ENCODE results near the gene GNAT1. TPM values are rescaled to one million over a fixed set of nuclear protein-coding genes. Genes with fewer than 3 reads are reported as not detected.

GNAT1 gene
- total RNA-seq, 2 experiments from 2014 or later, result not detected

GRCh38 chr3:50212502-50212901 lies 21.1 kb downstream of the GNAT1 start:
- Histone ChIP-seq H3K4me2 (ENCODE audit: low read length) (no peak overlapping the region), H4K20me1 (ENCODE audit: insufficient read depth, low read length) (no peaks in the 10 kb centered on the region), H3K9me3 (ENCODE audit: low read length) (no peaks in the 10 kb centered on the region), H3K36me3 (ENCODE audit: insufficient read depth, low read length) (no peaks in the 10 kb centered on the region), H2AFZ (ENCODE audit: low read length) (no peak overlapping the region), H3K79me2 (ENCODE audit: insufficient read depth, low read depth, low read length) (no peaks in the 10 kb centered on the region), H3K27ac (ENCODE audit: low read depth, low read length, poor library complexity, severe bottlenecking) (no peak overlapping the region), H3K4me1 (ENCODE audit: insufficient read depth, low read length, poor library complexity, severe bottlenecking) (no peaks in the 10 kb centered on the region), H3K9me2 (ENCODE audit: insufficient read depth, low read length) (no peaks in the 10 kb centered on the region), H3K4me3 (ENCODE audit: low read depth, low read length, poor library complexity, severe bottlenecking) (no peak overlapping the region)
- intact Hi-C loops (cut with micrococcal nuclease; ENCODE audit: unreplicated experiment), result no loop called here
- no TSS peak for BruUV-seq (replicated peaks)
- CTCF ChIA-PET (ENCODE audit: unreplicated experiment), result interaction anchor here (2.5 kb wide), 1 partner anchor 17 kb away, joined by 11 read pairs; no protein-coding TSS in a partner anchor
- TF ChIP-seq CTCF (conservative IDR thresholded peaks at IDR 0.05; ENCODE audit: low read length), result 0 out of 2 replicates have a peak, but pooled peaks have one; percentile 17
- no peak for TF ChIP-seq EZH2phosphoT487 (IDR thresholded peaks at IDR 0.05; ENCODE audit: borderline replicate concordance, low read depth, low read length)
- POLR2A ChIA-PET, result no interaction called here
- DNase-seq (ENCODE audit: low spot score), result no peak

GRCh38 chr3:50212971-50213370 lies 21.6 kb downstream of the GNAT1 start:
- Histone ChIP-seq H2AFZ (ENCODE audit: low read length) (no peak overlapping the region), H3K36me3 (ENCODE audit: insufficient read depth, low read length) (no peaks in the 10 kb centered on the region), H3K27ac (ENCODE audit: low read depth, low read length, poor library complexity, severe bottlenecking) (no peak overlapping the region), H3K4me1 (ENCODE audit: insufficient read depth, low read length, poor library complexity, severe bottlenecking) (no peaks in the 10 kb centered on the region), H3K9me3 (ENCODE audit: low read length) (no peaks in the 10 kb centered on the region), H3K4me2 (ENCODE audit: low read length) (no peak overlapping the region), H3K4me3 (ENCODE audit: low read depth, low read length, poor library complexity, severe bottlenecking) (no peak overlapping the region), H3K79me2 (ENCODE audit: insufficient read depth, low read depth, low read length) (no peaks in the 10 kb centered on the region), H4K20me1 (ENCODE audit: insufficient read depth, low read length) (no peaks in the 10 kb centered on the region), H3K9me2 (ENCODE audit: insufficient read depth, low read length) (no peaks in the 10 kb centered on the region)
- POLR2A ChIA-PET, result no interaction called here
- intact Hi-C loops (cut with micrococcal nuclease; ENCODE audit: unreplicated experiment), result no loop called here
- no TSS peak for BruUV-seq (replicated peaks)
- no peak for TF ChIP-seq CTCF (conservative IDR thresholded peaks at IDR 0.05; ENCODE audit: low read length)
- no peak for TF ChIP-seq EZH2phosphoT487 (IDR thresholded peaks at IDR 0.05; ENCODE audit: borderline replicate concordance, low read depth, low read length)
- no peak for DNase-seq (ENCODE audit: low spot score)
- CTCF ChIA-PET (ENCODE audit: unreplicated experiment), result no interaction called here

DNA sequence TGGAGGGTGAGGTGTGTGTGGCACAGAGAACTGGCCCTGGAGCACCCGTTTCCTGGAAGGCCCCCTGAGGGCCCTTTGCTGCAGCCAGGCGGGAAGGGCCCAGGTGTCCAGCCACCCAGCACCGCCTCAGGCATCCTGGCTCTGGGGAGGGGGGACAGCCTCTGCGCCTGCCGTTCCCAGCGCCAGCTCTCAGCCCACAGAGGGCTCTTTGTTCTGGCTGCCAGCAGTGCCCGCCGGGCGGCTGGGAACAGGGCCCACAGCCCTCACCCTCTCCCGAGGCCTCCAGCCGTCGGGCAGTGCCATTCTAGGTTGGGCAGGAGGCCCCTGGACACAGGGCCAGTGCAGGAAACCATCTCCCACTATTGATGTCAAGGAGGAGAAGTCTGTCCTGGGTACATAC lies 22.0 kb downstream of the GNAT1 start:
- POLR2A ChIA-PET, result no interaction called here
- no peak overlapping the region for H3K27ac ChIP-seq (ENCODE audit: low read depth, low read length, poor library complexity, severe bottlenecking)
- H3K9me2 ChIP-seq (ENCODE audit: insufficient read depth, low read length), result no peaks in the 10 kb centered on the region
- H3K4me3 ChIP-seq (ENCODE audit: low read depth, low read length, poor library complexity, severe bottlenecking), result no peak overlapping the region
- H3K9me3 ChIP-seq (ENCODE audit: low read length), result no peaks in the 10 kb centered on the region
- H2AFZ ChIP-seq (ENCODE audit: low read length), result no peak overlapping the region
- H3K36me3 ChIP-seq (ENCODE audit: insufficient read depth, low read length), result no peaks in the 10 kb centered on the region
- TF ChIP-seq CTCF (conservative IDR thresholded peaks at IDR 0.05; ENCODE audit: low read length), result no peak
- TF ChIP-seq EZH2phosphoT487 (IDR thresholded peaks at IDR 0.05; ENCODE audit: borderline replicate concordance, low read depth, low read length), result no peak
- no peak for DNase-seq (ENCODE audit: low spot score)
- no peaks in the 10 kb centered on the region for H3K79me2 ChIP-seq (ENCODE audit: insufficient read depth, low read depth, low read length)
- intact Hi-C loops (cut with micrococcal nuclease; ENCODE audit: unreplicated experiment), result no loop called here
- no peak overlapping the region for H3K4me2 ChIP-seq (ENCODE audit: low read length)
- CTCF ChIA-PET (ENCODE audit: unreplicated experiment), result no interaction called here
- H4K20me1 ChIP-seq (ENCODE audit: insufficient read depth, low read length), result no peaks in the 10 kb centered on the region
- H3K4me1 ChIP-seq (ENCODE audit: insufficient read depth, low read length, poor library complexity, severe bottlenecking), result no peaks in the 10 kb centered on the region
- no TSS peak for BruUV-seq (replicated peaks)

Data from OCI-LY7 (cell line).